A549 treated with CORT108297 at 1 μM for 4 hours (cell line): ENCODE data around the gene OR1L1. TPM values are rescaled to one million over a fixed set of nuclear protein-coding genes. Genes with fewer than 3 reads are reported as not detected.

Source experiments
- total RNA-seq: library from RNA; stranded (reverse); fragments of 200-300 nt; extraction: Qiagen RNA extraction; gene quantifications from 5 replicates; pipeline ENCODE4 v1.2.3, GENCODE V29; 2022

The OR1L1 gene, protein sequence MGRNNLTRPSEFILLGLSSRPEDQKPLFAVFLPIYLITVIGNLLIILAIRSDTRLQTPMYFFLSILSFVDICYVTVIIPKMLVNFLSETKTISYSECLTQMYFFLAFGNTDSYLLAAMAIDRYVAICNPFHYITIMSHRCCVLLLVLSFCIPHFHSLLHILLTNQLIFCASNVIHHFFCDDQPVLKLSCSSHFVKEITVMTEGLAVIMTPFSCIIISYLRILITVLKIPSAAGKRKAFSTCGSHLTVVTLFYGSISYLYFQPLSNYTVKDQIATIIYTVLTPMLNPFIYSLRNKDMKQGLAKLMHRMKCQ
- not detected in 5 replicates for total RNA-seq

DNA sequence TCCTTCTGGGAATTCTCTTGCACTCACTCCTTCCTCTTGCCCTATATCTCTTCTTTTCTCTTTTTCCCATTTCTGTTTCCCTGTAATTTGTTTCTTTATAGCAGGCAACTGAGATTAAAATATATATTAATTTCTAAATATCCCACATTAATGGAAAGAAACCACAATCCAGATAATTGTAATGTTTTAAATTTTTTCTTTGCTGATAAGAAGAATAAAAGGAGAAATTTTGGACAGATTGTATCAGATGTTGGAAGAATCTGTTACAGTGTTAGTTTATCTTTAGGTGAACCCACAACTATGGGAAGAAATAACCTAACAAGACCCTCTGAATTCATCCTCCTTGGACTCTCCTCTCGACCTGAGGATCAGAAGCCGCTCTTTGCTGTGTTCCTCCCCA lies at the start of gene OR1L1:
Gene OR1L1, plus strand, starts transcription at position 301 of the 400 bp plus-strand sequence. Its CDS starts 0 bp downstream, at position 301.

DNA sequence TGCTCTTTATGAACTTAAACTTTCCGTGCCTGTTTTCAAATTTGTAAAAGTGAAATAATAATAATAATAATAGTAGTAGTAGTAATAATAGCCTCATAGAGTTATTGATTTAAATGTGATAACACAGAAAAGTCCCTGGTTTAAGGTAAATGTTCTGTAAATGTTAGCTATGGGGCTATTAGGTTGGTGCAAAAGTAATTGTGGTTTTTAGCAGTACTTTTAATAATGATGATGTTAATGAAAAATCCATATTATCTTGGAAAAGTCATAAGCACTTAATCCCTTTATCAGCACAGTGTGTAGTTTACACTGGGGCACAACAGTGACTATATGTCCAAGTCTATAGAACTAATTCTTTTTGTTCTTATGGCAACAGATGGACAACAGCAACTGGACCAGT lies 47.2 kb upstream of the OR1L1 start, which contains the start of gene OR1Q1:
Gene OR1Q1, plus strand, starts transcription at position 377 of the 400 bp plus-strand sequence. Its CDS starts 0 bp downstream, at position 377.

DNA sequence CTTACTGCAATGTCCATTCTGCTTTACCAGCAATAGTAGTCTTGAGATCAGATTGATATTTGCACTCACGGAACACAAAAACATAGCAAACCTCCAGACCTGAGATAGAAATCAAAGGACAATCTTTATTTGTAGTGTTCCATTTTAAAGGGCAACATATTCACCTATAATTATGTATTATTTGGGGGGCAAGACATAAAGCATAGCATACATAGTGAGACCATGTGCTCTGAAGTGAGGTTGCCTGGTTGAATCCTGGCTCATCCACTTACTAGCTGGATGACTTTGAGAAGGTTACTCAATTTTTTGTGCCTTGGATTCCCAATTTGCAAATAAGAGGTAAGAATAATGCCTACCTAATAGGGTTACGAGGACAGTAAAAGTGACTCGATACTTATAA lies 4.0 kb upstream of the OR1L1 start, which contains the start of gene OR1B1:
Gene OR1B1, minus strand, starts transcription at position 101 of the 400 bp plus-strand sequence.

Other genes with a start within 250 kb of the OR1L1 start
- gene OR1J1, start 183.8 kb upstream of the OR1L1 start, total RNA-seq: not detected in 5 replicates
- not detected in 5 replicates for gene OR1J2, start 150.9 kb upstream of the OR1L1 start, total RNA-seq
- 0.10 to 0.13 TPM in 2 of 5 replicates, not detected in the others for gene OR1J4, start 142.6 kb upstream of the OR1L1 start, total RNA-seq
- not detected in 5 replicates for gene OR1N1, start 134.4 kb upstream of the OR1L1 start, total RNA-seq
- gene OR1N2, start 108.6 kb upstream of the OR1L1 start, total RNA-seq: not detected in 5 replicates
- not detected in 5 replicates for gene OR1L8, start 78.3 kb upstream of the OR1L1 start, total RNA-seq
- gene OR1Q1, start 47.0 kb upstream of the OR1L1 start, total RNA-seq: 0.15 TPM in 1 of 5 replicates, not detected in the others
- not detected in 5 replicates for gene OR1B1, start 4.1 kb upstream of the OR1L1 start, total RNA-seq
- gene OR1L3, start 13.4 kb downstream of the OR1L1 start, total RNA-seq: not detected in 5 replicates
- not detected in 5 replicates for gene OR1L4, start 62.3 kb downstream of the OR1L1 start, total RNA-seq
- gene OR1L6, start 80.6 kb downstream of the OR1L1 start, total RNA-seq: not detected in 5 replicates
- not detected in 5 replicates for gene OR5C1, start 127.2 kb downstream of the OR1L1 start, total RNA-seq
- not detected in 5 replicates for gene OR1K1, start 138.4 kb downstream of the OR1L1 start, total RNA-seq
- gene PDCL, start 166.9 kb downstream of the OR1L1 start, total RNA-seq: 14.8 to 18.5 TPM (median 17.6 TPM) in 5 replicates
- 14.9 to 22.2 TPM (median 19.2 TPM) in 5 replicates for gene RC3H2, start 243.6 kb downstream of the OR1L1 start, total RNA-seq